SK-N-SH (cell line): Measurements from ENCODE around the gene VRK2. TPM values are rescaled to one million over a fixed set of nuclear protein-coding genes. Genes with fewer than 3 reads are reported as not detected.

Experiments
- CTCF ChIA-PET: fragments of 300-600, 350-600 bp; formaldehyde crosslinking; extraction: SDS; loops from one replicate; lab custom pipeline; 2021; lab: Yijun Ruan, JAX
- POLR2A ChIA-PET: fragments of 350-600 bp; sonication (Branson Sonifier 250); formaldehyde crosslinking; extraction: SDS; loops from one replicate; lab custom pipeline; 2020; ENCODE audit warnings: antibody characterized with exemption, inconsistent platforms; lab: Yijun Ruan, JAX
- DNase-seq: peaks from one replicate; pipeline ENCODE4 v3.0.0; 2012
- H2AFZ ChIP-seq: fragments of 200-600 bp; sonication (generic); 2 replicates; pipeline ENCODE4 v1.8.1; 2016; ENCODE audit warnings: antibody characterized with exemption, mild to moderate bottlenecking, low read depth
- H3F3A ChIP-seq: fragments of 200-600 bp; sonication (generic); replicated peaks from 2 replicates; pipeline ENCODE3; 2016; ENCODE audit warnings: antibody characterized with exemption, mild to moderate bottlenecking; ENCODE audit not compliant: insufficient read depth
- H3K27ac ChIP-seq, 2 experiments: fragments of 200-500 bp in 1 of 2; fragments of 200-600 bp in 1 of 2; sonication (Bioruptor generic) in 1 of 2; sonication (generic), shearing (Covaris generic) in 1 of 2; 2 replicates each; pipeline versions ENCODE4 v1.5.1 to v1.6.1; 2014 to 2016; ENCODE audit warnings: low read depth in 2 of 2, inconsistent platforms in 1 of 2, low read length in 1 of 2, mild to moderate bottlenecking in 1 of 2, mixed read lengths in 1 of 2
- H3K27me3 ChIP-seq: fragments of 200-600 bp; sonication (generic), shearing (Covaris generic); 2 replicates; pipeline ENCODE4 v1.6.1; 2016; ENCODE audit warnings: mixed run types; ENCODE audit not compliant: insufficient read depth
- H3K36me3 ChIP-seq, 2 experiments: fragments of 200-500 bp in 1 of 2; fragments of 200-600 bp in 1 of 2; sonication (Bioruptor generic) in 1 of 2; sonication (generic) in 1 of 2; replicated peaks in 1 of 2; 2 replicates each; pipeline versions ENCODE3 to v1.5.1; 2014 to 2016; ENCODE audit warnings: low read length in 1 of 2, mild to moderate bottlenecking in 1 of 2; ENCODE audit not compliant: insufficient read depth in 2 of 2, control insufficient read depth in 1 of 2
- H3K4me1 ChIP-seq, 2 experiments: fragments of 200-500 bp in 1 of 2; fragments of 200-600 bp in 1 of 2; sonication (Bioruptor generic) in 1 of 2; sonication (generic), shearing (Covaris generic) in 1 of 2; 2 replicates each; pipeline versions ENCODE4 v1.5.1 to v1.6.1; 2014 to 2016; ENCODE audit warnings: low read depth in 1 of 2, low read length in 1 of 2, mixed run types in 1 of 2; ENCODE audit not compliant: insufficient read depth in 2 of 2, control insufficient read depth in 1 of 2
- H3K4me2 ChIP-seq: fragments of 200-600 bp; sonication (generic), shearing (Covaris generic); 2 replicates; pipeline ENCODE4 v1.6.1; 2017; ENCODE audit warnings: mixed run types
- H3K4me3 ChIP-seq, 2 experiments: fragments of 200-500 bp in 1 of 2; fragments of 200-600 bp in 1 of 2; sonication (Bioruptor generic) in 1 of 2; sonication (generic), shearing (Covaris generic) in 1 of 2; 2 replicates each; pipeline versions ENCODE4 v1.5.1 to v1.8.1; 2014 to 2016; ENCODE audit warnings: low read depth in 2 of 2, inconsistent platforms in 1 of 2, low read length in 1 of 2, mild to moderate bottlenecking in 1 of 2, mixed read lengths in 1 of 2, moderate library complexity in 1 of 2
- H3K79me2 ChIP-seq: fragments of 200-600 bp; sonication (generic); 2 replicates; pipeline ENCODE4 v1.8.1; 2017; ENCODE audit warnings: mild to moderate bottlenecking; ENCODE audit not compliant: insufficient read depth
- H3K9ac ChIP-seq: fragments of 200-600 bp; sonication (generic); 2 replicates; pipeline ENCODE4 v1.6.1; 2017; ENCODE audit warnings: mixed run types
- H3K9me2 ChIP-seq: fragments of 200-600 bp; sonication (generic); 2 replicates; pipeline ENCODE4 v1.6.1; 2017; ENCODE audit warnings: mixed run types
- H3K9me3 ChIP-seq: fragments of 200-600 bp; sonication (generic); 2 replicates; pipeline ENCODE4 v1.6.1; 2017; ENCODE audit warnings: mixed run types, mild to moderate bottlenecking, moderate library complexity
- H4K20me1 ChIP-seq: fragments of 200-600 bp; sonication (generic); 2 replicates; pipeline ENCODE4 v1.6.1; 2017; ENCODE audit warnings: mild to moderate bottlenecking, mixed run types; ENCODE audit not compliant: insufficient read depth
- CHD2 ChIP-seq: fragments of 150-350 bp; IDR thresholded peaks from 2 replicates; pipeline ENCODE4 v1.6.1; 2018; ENCODE audit warnings: low read length; ENCODE audit not compliant: partially characterized antibody
- ELF1 ChIP-seq: IDR thresholded peaks from 2 replicates; pipeline ENCODE4 v1.4.0; 2012
- FOSL2 ChIP-seq: IDR thresholded peaks from 2 replicates; pipeline ENCODE4 v1.4.0; 2012; ENCODE audit warnings: low read depth, mild to moderate bottlenecking, moderate library complexity, borderline replicate concordance
- FOXJ3 ChIP-seq: sonication (generic); formaldehyde crosslinking; IDR thresholded peaks from 2 replicates; pipeline ENCODE4 v1.5.1; 2020; ENCODE audit warnings: mild to moderate bottlenecking, missing genetic modification reagents
- GATA2 ChIP-seq: sonication (generic); formaldehyde crosslinking; IDR thresholded peaks from 2 replicates; pipeline ENCODE4 v1.5.0; 2020; ENCODE audit warnings: mild to moderate bottlenecking, missing genetic modification reagents
- JUND ChIP-seq: IDR thresholded peaks from 2 replicates; pipeline ENCODE4 v1.4.0; 2012
- POLR2AphosphoS5 ChIP-seq: IDR thresholded peaks from 2 replicates; pipeline ENCODE4 v1.6.1; 2012; ENCODE audit warnings: low read depth, low read length
- RFX5 ChIP-seq: IDR thresholded peaks from 2 replicates; pipeline ENCODE4 v1.6.1; 2012; ENCODE audit warnings: mild to moderate bottlenecking, improper control_type of control experiment, low read length
- SIN3A ChIP-seq: IDR thresholded peaks from 2 replicates; pipeline ENCODE4 v1.6.1; 2012; ENCODE audit warnings: low read depth, mild to moderate bottlenecking, low read length, moderate library complexity, borderline replicate concordance
- SMC3 ChIP-seq: IDR thresholded peaks from 2 replicates; pipeline ENCODE4 v1.6.1; 2012; ENCODE audit warnings: low read depth, low read length, improper control_type of control experiment
- WGBS: methylation state at CpG from one replicate; pipeline ENCODE4 v1.1.6; 2017; ENCODE audit warnings: low lambda C conversion rate; 5-methylcytosine and 5-hydroxymethylcytosine counted together
- polyA plus RNA-seq, 3 experiments: library from polyadenylated mRNA; depleted of rRNA; stranded (reverse); fragments of >200 nt; gene quantifications; 2 replicates each; pipeline ENCODE4 v1.2.3, GENCODE V29; 2012
- TF ChIP-seq, protein P1 (sequence below): fragments of 150-350 bp; IDR thresholded peaks from 2 replicates; pipeline ENCODE4 v1.6.1; 2017; ENCODE audit warnings: antibody characterized with exemption, low read length, low read depth, borderline replicate concordance
- TF ChIP-seq, protein P2 (sequence below): fragments of 150-350 bp; IDR thresholded peaks from 2 replicates; pipeline ENCODE4 v1.6.1; 2016; ENCODE audit warnings: mild to moderate bottlenecking, low read depth, low read length
- TF ChIP-seq, protein P3 (sequence below): IDR thresholded peaks from 2 replicates; pipeline ENCODE4; 2012
- TF ChIP-seq, protein P4 (sequence below): IDR thresholded peaks from 2 replicates; pipeline ENCODE4 v1.6.1; 2012; ENCODE audit warnings: mild to moderate bottlenecking, low read depth, low read length, moderate library complexity

VRK2 gene
- polyA plus RNA-seq, 1 of the 3 experiments (the other 2 are of a cell fraction): not detected

DNA sequence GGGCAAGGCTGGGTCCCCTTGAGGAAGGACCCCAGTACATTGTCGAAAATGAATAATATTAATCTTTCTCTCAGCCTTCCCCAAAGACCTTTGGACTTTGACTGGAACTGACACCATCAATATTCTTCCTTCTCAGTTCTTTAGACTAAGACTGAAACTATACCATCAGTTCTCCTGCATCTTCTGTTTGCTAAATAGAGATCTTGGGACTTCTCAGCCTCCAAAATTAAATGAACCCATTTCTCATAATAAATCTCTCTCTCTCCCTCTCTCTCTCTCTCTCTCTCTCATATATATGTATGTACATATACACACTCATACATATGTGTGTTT lies 39.7 kb upstream of the VRK2 start:
- Histone ChIP-seq H4K20me1 (no peaks in the 10 kb centered on the region), H2AFZ (no peak overlapping the region), H3K9me2 (no peaks in the 10 kb centered on the region), H3K4me2 (no peak overlapping the region), H3K79me2 (no peaks in the 10 kb centered on the region), H3K36me3 (no peaks in the 10 kb centered on the region), H3K4me3 (no peak overlapping the region), H3K27me3 (no peaks in the 10 kb centered on the region), H3K4me1 (no peaks in the 10 kb centered on the region), H3F3A (no peaks in the 10 kb centered on the region), H3K27ac (no peak overlapping the region), H3K9ac (no peak overlapping the region), H3K9me3 (no peaks in the 10 kb centered on the region)
- WGBS: 35% methylated on average over 1 of the region's 1 CpG
- CTCF ChIA-PET: no interaction called here
- POLR2A ChIA-PET: no interaction called here
- DNase-seq: no peak
- TF ChIP-seq FOXJ3: no peak
- no peak for TF ChIP-seq SIN3A
- TF ChIP-seq, protein P1, sequence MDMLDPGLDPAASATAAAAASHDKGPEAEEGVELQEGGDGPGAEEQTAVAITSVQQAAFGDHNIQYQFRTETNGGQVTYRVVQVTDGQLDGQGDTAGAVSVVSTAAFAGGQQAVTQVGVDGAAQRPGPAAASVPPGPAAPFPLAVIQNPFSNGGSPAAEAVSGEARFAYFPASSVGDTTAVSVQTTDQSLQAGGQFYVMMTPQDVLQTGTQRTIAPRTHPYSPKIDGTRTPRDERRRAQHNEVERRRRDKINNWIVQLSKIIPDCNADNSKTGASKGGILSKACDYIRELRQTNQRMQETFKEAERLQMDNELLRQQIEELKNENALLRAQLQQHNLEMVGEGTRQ: no peak

DNA sequence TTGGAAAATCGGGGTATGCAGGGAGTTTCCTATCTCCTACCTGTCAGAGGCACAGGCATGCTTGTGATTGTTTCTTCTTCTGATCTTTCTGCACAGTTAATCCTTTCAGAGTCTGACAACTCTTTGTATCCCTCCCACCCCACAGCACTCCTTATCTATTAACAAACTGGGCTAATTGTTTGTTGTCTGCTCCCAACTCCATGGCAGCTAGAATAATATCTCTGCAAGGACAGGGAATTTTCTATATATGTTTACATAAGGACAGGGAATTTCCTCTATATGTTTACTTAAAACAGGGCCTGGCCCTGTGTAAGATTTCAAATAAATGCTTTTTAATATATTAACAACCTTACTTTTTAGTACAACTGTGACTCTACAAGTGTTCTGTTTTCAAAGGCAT lies 36.0 kb upstream of the VRK2 start:
- 31% methylated on average over 1 of the region's 1 CpG for WGBS
- CTCF ChIA-PET: no interaction called here
- Histone ChIP-seq H3K27ac (no peak overlapping the region), H2AFZ (no peak overlapping the region), H3K27me3 (no peaks in the 10 kb centered on the region), H4K20me1 (no peaks in the 10 kb centered on the region), H3K9ac (no peak overlapping the region), H3K9me2 (no peaks in the 10 kb centered on the region), H3K4me2 (no peak overlapping the region), H3K9me3 (0 out of 2 replicates have a peak, but pooled peaks cover 1% of the 10 kb centered on the region), H3K36me3 (no peaks in the 10 kb centered on the region), H3F3A (no peaks in the 10 kb centered on the region), H3K79me2 (no peaks in the 10 kb centered on the region), H3K4me3 (no peak overlapping the region), H3K4me1 (no peaks in the 10 kb centered on the region)
- POLR2A ChIA-PET: no interaction called here
- TF ChIP-seq RFX5: no peak
- no peak for TF ChIP-seq JUND
- no peak for TF ChIP-seq GATA2 (CRISPR knock-in tag)
- no peak for TF ChIP-seq ELF1
- no peak for TF ChIP-seq CHD2
- TF ChIP-seq, protein P2, sequence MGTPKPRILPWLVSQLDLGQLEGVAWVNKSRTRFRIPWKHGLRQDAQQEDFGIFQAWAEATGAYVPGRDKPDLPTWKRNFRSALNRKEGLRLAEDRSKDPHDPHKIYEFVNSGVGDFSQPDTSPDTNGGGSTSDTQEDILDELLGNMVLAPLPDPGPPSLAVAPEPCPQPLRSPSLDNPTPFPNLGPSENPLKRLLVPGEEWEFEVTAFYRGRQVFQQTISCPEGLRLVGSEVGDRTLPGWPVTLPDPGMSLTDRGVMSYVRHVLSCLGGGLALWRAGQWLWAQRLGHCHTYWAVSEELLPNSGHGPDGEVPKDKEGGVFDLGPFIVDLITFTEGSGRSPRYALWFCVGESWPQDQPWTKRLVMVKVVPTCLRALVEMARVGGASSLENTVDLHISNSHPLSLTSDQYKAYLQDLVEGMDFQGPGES: no peak
- no peak for TF ChIP-seq FOSL2
- no peak for TF ChIP-seq POLR2AphosphoS5
- TF ChIP-seq SMC3: no peak
- TF ChIP-seq, protein P3, sequence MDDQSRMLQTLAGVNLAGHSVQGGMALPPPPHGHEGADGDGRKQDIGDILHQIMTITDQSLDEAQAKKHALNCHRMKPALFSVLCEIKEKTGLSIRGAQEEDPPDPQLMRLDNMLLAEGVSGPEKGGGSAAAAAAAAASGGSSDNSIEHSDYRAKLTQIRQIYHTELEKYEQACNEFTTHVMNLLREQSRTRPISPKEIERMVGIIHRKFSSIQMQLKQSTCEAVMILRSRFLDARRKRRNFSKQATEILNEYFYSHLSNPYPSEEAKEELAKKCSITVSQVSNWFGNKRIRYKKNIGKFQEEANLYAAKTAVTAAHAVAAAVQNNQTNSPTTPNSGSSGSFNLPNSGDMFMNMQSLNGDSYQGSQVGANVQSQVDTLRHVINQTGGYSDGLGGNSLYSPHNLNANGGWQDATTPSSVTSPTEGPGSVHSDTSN: no peak
- TF ChIP-seq, protein P4, sequence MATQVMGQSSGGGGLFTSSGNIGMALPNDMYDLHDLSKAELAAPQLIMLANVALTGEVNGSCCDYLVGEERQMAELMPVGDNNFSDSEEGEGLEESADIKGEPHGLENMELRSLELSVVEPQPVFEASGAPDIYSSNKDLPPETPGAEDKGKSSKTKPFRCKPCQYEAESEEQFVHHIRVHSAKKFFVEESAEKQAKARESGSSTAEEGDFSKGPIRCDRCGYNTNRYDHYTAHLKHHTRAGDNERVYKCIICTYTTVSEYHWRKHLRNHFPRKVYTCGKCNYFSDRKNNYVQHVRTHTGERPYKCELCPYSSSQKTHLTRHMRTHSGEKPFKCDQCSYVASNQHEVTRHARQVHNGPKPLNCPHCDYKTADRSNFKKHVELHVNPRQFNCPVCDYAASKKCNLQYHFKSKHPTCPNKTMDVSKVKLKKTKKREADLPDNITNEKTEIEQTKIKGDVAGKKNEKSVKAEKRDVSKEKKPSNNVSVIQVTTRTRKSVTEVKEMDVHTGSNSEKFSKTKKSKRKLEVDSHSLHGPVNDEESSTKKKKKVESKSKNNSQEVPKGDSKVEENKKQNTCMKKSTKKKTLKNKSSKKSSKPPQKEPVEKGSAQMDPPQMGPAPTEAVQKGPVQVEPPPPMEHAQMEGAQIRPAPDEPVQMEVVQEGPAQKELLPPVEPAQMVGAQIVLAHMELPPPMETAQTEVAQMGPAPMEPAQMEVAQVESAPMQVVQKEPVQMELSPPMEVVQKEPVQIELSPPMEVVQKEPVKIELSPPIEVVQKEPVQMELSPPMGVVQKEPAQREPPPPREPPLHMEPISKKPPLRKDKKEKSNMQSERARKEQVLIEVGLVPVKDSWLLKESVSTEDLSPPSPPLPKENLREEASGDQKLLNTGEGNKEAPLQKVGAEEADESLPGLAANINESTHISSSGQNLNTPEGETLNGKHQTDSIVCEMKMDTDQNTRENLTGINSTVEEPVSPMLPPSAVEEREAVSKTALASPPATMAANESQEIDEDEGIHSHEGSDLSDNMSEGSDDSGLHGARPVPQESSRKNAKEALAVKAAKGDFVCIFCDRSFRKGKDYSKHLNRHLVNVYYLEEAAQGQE: no peak
- no peak for TF ChIP-seq SIN3A
- DNase-seq: no peak
